Ishikawa (cell line): ENCODE data around the gene ENOX2.

Source experiments
- CEBPB ChIP-seq: IDR thresholded peaks from 2 replicates; pipeline ENCODE4 v1.6.1; 2012
- CREB1 ChIP-seq: IDR thresholded peaks from 2 replicates; pipeline ENCODE4 v1.6.1; 2012; ENCODE audit warnings: low read depth
- EGR1 ChIP-seq: IDR thresholded peaks from 2 replicates; pipeline ENCODE4 v1.6.1; 2012
- EP300 ChIP-seq: IDR thresholded peaks from 2 replicates; pipeline ENCODE4 v1.6.1; 2012; ENCODE audit warnings: borderline replicate concordance
- FOXM1 ChIP-seq: IDR thresholded peaks from 2 replicates; pipeline ENCODE4 v1.6.1; 2012; ENCODE audit warnings: low read depth, borderline replicate concordance
- NFIC ChIP-seq: IDR thresholded peaks from 2 replicates; pipeline ENCODE4 v1.6.1; 2012
- RAD21 ChIP-seq: IDR thresholded peaks from 2 replicates; pipeline ENCODE4 v1.6.1; 2012; ENCODE audit warnings: low read depth
- TAF1 ChIP-seq: IDR thresholded peaks from 2 replicates; pipeline ENCODE4 v1.6.1; 2012; ENCODE audit warnings: low read depth, mild to moderate bottlenecking
- TCF12 ChIP-seq: IDR thresholded peaks from 2 replicates; pipeline ENCODE4 v1.6.1; 2012; ENCODE audit warnings: low read depth
- TEAD4 ChIP-seq: IDR thresholded peaks from 2 replicates; pipeline ENCODE4 v1.6.1; 2012
- YY1 ChIP-seq: IDR thresholded peaks from 2 replicates; pipeline ENCODE4 v1.6.1; 2012; ENCODE audit warnings: low read depth
- ZBTB7A ChIP-seq: IDR thresholded peaks from 2 replicates; pipeline ENCODE4 v1.6.1; 2012; ENCODE audit warnings: low read depth
- TF ChIP-seq, protein P1 (sequence below): IDR thresholded peaks from 2 replicates; pipeline ENCODE4 v1.6.1; 2012
- TF ChIP-seq, protein P2 (sequence below): IDR thresholded peaks from 2 replicates; pipeline ENCODE4 v1.6.1; 2012; ENCODE audit warnings: low read depth, mild to moderate bottlenecking
- TF ChIP-seq, protein P3 (sequence below): IDR thresholded peaks from 2 replicates; pipeline ENCODE4 v1.6.1; 2012

Gene ENOX2

DNA sequence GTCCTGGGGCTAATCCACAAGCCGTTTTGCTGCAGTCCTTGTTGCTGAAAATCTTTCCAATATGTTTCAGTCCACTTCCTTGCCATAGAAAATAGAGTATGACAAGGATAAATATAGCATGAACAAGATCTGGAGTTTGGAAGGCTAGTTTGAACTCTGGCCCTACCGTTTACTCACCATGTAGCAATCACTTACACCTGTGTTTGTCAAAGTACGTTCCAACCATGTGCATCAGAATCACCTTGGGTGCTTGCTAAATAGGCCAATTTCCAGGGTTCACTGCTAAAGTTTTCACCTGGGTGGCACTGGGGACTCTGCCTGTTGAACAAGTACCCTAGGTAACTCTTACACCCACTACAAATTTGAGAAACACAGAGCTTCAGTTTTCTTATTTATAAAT lies 188.9 kb downstream of the ENOX2 start:
- TF ChIP-seq, protein P1, sequence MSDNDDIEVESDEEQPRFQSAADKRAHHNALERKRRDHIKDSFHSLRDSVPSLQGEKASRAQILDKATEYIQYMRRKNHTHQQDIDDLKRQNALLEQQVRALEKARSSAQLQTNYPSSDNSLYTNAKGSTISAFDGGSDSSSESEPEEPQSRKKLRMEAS: no peak
- TF ChIP-seq RAD21 (no peak), EGR1 (no peak), YY1 (no peak), EP300 (no peak), CEBPB (no peak)

DNA sequence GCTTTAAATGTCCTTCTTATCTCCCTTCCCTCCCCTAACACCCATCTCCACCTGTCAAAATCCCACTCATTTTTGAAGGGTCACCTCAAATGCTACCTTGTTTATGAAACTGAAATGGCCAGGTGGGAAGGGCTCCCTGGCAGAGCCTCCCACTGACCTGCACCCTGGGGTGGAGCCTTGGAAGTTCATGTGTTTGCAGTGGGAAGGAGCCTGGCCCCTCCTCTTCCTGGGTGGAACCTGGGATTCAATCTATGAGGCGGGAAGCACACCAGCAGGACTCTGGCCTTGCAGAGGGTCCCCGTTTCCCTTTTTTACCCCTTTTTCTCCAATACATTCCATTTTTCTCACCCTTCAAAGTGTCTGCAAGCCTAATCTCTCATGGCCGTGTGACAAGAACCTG lies 197.4 kb downstream of the ENOX2 start:
- TF ChIP-seq YY1 (no peak), CREB1 (no peak), ZBTB7A (no peak), TEAD4 (no peak), EGR1 (no peak), FOXM1 (no peak), RAD21 (no peak), TAF1 (no peak), CEBPB (no peak), TCF12 (no peak), EP300 (no peak)
- TF ChIP-seq, protein P2, sequence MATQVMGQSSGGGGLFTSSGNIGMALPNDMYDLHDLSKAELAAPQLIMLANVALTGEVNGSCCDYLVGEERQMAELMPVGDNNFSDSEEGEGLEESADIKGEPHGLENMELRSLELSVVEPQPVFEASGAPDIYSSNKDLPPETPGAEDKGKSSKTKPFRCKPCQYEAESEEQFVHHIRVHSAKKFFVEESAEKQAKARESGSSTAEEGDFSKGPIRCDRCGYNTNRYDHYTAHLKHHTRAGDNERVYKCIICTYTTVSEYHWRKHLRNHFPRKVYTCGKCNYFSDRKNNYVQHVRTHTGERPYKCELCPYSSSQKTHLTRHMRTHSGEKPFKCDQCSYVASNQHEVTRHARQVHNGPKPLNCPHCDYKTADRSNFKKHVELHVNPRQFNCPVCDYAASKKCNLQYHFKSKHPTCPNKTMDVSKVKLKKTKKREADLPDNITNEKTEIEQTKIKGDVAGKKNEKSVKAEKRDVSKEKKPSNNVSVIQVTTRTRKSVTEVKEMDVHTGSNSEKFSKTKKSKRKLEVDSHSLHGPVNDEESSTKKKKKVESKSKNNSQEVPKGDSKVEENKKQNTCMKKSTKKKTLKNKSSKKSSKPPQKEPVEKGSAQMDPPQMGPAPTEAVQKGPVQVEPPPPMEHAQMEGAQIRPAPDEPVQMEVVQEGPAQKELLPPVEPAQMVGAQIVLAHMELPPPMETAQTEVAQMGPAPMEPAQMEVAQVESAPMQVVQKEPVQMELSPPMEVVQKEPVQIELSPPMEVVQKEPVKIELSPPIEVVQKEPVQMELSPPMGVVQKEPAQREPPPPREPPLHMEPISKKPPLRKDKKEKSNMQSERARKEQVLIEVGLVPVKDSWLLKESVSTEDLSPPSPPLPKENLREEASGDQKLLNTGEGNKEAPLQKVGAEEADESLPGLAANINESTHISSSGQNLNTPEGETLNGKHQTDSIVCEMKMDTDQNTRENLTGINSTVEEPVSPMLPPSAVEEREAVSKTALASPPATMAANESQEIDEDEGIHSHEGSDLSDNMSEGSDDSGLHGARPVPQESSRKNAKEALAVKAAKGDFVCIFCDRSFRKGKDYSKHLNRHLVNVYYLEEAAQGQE: no peak
- TF ChIP-seq, protein P3, sequence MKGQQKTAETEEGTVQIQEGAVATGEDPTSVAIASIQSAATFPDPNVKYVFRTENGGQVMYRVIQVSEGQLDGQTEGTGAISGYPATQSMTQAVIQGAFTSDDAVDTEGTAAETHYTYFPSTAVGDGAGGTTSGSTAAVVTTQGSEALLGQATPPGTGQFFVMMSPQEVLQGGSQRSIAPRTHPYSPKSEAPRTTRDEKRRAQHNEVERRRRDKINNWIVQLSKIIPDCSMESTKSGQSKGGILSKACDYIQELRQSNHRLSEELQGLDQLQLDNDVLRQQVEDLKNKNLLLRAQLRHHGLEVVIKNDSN: no peak
- TF ChIP-seq, protein P1: no peak

DNA sequence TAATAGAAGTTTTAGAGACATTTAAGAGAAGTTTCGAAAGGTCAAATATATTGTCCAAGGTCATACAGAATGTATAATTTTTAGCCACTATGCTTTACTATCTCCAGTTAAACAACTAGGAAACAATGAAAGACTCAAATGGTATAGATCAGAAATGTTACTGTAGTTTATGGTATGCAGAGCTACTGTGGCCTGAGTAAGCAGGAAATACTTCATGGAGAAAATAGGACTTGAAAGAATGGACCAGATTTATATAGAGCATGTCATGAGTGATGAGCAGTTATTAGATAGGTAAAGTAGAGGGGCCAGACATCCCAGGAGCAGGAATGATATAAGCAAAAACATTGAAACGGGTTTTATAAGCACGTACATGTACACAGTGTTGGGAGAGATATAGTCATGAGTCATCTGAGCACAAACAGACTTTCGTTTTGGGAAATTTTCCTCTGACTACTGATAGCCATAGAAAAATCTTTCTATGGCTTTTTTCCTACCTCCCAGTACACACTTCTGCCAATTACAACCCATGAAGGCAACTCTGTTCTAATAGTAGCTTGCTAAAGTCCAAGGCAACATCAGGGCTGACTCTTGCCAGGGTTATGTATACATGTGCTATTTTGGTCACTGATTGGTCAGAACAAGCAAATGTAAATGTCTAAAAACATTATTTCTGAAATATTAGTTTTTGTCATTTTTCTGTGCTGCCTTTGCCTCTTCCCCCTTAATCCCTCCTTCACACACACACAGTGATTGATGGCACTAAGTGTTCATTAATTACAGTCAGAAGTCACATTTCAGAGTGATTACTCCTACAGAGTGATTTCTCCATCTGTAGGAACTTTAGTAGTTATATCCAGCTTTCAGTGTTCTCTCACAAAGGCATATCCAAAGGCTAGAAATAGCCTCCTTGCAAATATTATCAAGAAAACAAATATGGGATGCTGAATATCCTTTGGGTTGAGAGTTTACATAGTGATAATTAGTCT lies 198.7 kb downstream of the ENOX2 start:
- TF ChIP-seq, protein P2: no peak

DNA sequence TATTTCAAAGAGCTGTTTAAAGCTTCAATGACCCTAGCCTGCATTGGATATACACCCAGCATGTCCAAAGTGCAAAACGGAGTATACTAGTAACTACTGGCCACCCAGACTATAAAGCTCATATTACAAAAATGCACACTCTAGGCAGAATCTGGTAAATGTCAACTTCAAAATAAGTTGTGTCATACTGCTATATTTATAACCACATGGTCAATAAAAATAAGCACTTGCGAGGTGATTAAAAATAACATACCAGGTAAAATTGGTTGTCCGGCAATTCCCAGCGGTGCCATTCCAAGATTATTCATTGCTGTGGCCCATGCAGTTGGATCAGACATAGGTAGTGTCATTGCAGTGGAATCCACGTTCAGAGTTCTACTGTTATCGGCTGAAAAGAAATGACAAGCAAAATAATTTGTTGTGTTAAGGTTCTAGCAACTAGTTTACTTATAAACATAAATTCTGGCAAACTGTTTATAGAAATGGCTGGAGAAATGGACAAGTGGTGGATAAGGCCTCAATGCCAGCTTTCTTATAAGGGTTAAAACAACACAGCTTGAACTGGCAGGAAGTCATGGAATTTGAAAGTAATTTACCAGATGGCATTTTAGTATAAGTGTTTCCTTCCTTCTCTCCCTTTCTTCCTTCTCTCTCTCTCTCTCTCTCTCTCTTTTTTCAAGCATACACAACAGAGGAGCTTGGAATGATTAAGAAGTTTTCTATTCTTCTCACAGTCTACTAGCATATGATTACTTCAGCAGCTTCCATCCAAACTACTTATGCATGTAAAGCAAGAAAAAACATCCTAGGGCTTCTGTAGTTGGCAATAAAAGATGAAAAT lies 199.9 kb downstream of the ENOX2 start:
- TF ChIP-seq FOXM1: no peak
- TF ChIP-seq ZBTB7A: no peak
- TF ChIP-seq NFIC: no peak
- TF ChIP-seq EGR1: no peak
- no peak for TF ChIP-seq TEAD4
- TF ChIP-seq CEBPB: no peak
- no peak for TF ChIP-seq RAD21
- no peak for TF ChIP-seq TAF1
- no peak for TF ChIP-seq CREB1
- no peak for TF ChIP-seq TCF12
- TF ChIP-seq, protein P2: no peak
- TF ChIP-seq, protein P1: no peak
